NCI-H1105 treated with DMSO at 0.1 percent for 48 hours (cell line): Measurements from ENCODE around the gene TMTC1.

Experiments
- DNase-seq: peaks from one replicate; lab custom pipeline; 2025; lab: John Stamatoyannopoulos, UW

Gene TMTC1

DNA sequence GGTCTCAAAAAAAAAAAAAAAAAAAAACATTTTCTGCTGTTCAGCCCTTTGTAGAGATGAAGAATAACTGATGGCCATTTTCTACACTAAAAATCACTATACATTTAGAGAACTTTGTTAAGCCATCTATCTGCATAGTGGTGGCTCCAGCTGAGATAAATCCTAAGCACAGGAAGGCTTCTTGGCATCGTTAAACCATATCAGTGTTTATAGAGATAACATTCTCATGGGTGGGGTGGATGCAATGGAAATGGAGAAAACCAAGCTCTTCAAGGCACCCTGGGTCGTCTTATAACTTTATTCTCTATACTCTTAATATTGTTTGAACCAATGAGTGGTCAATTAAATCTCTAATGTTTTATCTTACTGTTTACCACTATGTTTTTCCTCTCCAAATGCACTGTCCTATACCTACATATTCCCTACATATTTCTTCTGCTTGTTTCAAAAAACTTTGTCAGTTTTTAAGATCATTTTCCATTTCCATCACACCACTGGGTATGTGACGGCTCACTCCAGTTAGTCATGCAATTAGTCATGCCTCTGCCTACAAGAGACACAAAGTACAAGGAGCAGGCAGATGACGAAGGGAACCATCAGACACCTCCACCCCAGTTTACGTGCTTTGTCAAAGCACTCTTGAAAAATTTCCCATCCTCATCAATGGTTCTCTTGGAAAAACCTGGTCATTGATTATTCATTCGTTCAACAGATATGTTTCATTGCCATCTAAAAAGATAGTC lies 166.9 kb downstream of the TMTC1 start:
- DNase-seq, result no peak

DNA sequence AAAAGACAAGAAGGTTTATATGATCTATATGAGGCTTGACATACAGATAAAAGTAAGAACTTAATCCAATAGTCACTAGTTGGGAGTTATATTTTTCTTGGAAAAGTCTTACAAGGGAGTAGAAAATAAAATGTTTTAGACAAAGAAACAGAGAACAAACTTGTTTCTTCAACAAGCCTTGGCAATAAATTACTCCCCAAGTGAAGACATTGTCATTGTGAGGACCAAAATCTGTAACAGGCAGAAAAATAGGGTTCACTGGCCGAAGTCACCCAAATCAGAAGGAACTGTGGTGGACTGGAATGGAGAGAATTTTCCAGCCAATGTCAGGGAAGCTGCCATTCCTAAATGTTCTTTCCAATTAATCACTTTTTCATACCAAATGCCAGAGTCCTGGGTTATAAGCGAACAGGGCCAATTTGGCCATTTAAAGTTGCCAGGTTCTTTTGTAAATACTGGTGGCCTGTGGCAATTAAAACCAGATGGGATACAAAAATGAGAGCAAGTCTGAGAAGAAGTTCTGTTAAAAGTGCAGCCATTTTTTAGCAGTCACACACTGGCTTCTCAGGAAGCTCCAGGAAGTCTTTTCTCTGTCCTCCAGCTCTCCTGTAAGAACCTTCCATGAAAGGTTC lies 168.9 kb downstream of the TMTC1 start:
- no peak for DNase-seq

DNA sequence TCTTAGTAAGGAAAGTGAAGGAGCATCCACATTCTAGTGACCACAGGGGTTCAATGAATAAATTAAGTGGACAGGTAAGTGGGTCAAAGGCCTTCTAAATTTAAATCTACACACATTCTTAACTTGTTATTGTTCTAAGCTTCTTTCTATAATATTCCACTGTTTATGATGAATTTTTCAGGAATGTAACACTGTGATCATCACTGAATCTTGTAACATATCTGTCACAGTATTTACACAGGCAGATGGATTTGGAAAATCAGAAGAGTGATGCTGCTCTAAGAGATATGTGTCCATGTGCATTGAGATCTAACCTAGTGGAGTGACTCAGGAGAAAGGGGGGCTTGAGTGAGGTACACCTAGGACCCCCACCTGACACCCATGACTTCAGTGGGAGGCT lies 170.8 kb downstream of the TMTC1 start:
- DNase-seq, result no peak

DNA sequence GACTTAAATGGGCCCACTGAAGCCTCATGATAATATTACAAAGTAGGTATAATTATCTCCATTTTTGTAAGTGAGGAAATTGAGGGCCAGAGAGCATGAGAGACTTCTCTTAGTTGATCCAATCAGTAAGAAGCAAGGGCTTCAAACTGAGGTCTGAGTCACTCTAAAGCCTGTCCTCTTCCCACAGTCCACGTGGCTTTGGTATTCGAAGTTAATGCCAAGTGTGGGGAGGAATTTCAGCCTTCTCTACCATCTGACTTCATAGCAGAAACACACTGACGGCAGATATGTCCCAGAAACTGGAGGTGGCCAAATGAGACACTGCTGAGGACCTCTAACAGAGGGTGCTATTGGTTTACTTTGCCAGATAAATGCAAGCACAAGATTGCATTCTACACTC lies 171.8 kb downstream of the TMTC1 start:
- DNase-seq, result no peak

DNA sequence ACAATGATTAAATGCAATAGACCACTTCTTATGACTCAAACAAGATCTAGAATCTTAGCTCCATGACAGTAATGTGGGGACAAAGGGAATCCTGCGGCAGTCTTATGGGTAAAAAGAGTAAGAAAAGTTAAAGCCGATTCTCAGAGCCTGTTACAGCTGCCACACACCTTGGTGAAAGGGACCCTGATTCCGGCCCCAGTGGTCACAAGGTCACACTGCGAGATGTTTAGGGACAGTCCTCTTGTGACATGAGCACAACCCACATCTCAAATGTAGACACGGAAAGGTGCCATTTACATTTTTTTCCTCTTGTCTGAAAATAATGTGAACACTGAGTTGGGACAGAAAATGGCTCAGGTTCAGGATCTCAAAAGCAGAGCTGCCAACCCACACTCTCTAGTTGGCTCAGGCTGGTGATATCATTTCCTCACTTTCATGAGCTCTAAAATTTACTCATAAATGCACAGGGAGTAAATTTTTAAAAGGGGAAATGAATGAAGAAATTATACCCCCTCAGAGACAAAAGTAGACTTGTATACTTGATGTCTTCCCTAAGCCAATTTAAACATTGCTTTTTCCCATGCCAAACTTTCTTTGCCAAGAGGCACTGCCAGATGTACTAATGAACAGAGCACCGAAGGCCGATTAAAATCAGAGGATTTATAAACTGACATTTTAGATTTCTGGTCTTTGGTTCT lies 173.1 kb downstream of the TMTC1 start:
- DNase-seq, result no peak

DNA sequence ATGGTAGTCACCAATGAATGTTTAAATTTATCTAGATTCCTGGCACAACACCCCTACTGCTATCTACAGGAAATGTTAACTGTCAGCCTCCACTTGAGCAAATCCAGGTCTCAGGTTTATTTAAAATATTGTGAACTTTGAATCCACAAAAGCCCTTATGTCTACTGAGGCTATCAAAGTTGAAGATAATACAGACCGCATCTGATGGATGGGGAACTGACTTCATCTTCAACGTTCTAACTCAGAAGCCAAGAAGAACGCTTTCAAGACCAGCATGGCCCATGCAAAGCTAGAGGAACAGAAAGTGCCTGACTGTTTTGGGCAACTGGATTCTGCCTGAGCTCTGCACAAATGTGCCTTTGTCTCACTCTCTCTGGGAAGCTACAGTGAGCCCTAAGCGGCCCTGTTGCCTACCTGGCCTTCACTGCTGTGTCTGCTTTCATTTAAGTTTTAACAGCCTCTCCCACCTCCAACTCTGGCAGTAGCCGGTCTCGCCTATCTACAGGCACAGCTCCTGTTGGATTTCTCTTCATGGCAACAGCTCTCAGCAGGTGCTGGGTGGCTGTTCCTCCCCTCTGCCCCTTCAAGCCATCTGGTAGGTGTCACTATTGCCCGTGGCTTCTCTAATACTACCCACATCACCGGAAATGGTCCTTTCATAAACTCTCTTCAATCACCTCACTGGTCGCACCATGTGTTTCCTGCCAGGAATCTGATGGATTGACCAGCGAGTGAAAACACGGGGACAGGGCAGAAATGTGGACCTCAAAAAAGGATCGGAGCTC lies 174.1 kb downstream of the TMTC1 start:
- no peak for DNase-seq

DNA sequence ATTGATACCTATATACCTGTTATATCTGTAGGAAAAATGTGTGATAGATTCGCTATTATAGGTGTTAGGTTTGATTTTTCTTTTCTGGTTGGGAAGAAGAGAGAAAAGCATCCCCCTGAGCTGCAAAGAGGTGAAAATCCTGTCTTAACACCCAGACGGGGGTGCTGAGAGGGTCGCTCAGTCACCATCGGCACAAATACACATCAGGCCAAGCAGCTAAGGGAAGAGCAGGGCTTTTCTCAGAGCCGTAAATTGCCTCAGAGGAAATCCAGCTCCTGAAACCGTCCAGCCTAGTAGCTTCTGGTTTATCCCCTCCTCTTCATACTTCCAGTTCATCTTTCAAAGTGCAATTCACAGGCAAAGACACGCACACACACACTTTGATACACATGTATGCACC lies 175.2 kb downstream of the TMTC1 start:
- DNase-seq, result no peak

DNA sequence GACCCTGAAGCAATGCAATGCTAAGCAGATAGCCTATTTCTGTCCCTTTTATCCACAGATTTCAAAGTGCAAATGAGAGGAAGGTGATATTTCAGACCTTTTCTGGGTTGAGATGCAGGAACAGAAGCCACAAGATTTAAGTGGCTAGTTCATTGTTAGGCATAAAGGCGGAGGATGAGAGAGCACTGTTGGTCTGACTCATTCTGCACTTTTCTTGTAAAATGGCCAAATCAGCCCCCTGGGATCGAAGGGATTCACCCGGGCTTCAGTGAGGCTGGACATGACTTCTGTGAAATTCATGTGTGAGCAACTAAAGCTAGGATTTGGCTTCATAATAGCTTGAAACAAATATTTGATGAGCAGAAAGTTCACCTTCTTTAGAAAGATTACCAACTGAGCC lies 184.4 kb downstream of the TMTC1 start:
- no peak for DNase-seq

DNA sequence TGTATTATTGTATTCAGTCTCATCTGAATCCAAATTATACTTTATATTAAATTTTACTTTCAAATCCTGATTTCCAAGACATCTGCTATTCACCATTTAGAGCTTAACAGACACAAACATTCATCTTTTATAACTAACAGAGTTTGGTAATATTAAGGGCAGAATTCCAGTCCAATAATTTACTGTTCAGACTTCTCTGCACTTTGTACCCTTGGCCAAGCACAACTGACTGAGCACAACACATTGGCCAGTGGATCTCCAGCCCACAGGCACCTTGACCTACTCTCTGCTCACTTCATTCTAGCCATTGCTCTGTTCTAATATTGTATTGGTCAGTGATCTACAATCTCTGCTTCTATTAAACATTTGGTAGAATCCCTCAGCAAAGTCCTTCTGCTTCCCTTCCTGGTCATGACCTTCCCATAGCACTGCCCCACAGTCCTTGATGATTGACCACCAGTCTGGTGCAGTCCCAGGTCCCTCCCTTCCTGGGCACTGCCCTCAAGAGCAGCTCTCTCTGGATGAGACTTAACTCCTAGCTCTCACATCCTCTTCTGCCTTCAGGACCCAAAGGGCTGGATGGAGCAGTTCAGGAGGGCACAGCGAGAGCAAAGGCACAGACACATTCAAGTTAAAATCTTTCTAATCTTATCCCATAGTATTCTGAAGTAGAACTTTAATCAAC lies 188.5 kb downstream of the TMTC1 start:
- no peak for DNase-seq

DNA sequence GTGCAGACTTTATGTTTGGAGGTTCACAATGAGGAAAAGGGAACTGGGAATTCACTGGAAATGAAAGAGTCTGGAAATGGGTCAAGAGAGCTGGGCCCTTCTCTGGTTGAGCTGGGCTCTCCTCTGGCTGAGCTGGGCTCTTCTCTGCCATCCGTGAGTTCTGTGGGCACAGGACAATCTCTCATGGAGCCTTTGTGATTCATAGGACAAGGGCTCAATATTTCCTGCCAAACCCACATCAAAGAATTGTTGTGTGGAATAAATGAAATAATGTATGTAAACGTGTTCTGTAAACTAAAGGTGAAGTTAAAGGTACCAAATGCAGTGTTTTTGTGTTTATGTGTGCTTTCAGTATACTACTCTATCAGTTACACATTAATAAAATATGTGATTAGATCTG lies 190.7 kb downstream of the TMTC1 start:
- no peak for DNase-seq

DNA sequence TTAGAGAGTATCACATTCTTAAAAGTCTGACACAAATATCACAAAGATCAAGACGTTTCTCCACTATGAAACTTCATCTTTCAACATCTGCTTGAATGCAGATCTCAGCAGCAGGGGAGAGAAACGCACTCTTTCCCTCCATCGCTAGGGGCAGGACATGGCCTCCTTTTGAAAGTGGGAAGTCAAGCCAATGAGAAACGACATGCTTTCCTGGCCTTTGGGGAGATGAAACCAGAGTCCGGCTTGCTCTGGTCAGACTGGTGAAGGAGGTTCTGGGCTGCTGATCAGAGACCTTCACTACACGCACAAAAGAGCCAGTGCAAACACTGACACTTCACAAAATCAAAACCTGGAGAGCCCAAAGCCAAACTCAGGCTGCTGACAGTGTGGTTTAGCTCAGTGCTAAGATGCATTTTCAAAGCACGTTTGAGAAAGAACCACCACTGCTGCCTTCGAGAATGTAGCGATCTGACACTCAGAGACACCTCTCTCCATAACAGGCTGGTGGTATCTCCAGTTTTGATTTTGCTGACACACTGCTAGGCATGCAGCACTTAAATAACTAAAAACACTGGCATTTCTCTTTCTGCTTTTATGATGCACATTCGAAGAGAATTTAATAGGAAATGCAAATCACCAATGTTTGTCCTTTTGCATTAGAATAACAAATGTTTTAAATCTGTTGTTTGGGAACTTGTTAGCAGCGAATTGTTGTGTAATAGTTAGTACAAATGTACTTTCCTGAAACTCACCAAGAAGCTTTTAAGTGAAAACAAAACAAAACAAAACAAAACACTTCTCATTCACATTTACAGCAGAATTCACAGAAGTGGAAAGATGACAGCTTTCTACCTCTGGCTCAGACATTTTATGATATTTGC lies 192.4 kb downstream of the TMTC1 start:
- no peak for DNase-seq

DNA sequence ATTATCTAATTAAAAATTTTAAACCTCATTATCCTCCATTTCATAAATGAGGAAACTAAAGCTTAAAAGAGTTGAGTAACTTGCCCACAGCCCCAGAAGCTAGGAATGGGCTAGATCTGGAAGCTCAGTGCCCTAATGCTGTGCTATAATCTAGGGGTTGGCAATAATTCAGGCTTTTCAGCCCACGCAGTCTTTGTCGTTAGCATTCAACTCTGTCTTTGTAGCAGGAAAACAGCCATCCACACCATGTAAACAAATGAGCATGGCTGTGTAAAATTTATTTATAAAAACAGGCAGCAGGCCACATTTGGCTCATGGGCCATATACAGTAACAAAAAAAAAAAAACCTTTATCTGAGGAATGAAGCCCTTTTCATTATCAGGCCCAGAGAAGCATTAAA lies 193.9 kb downstream of the TMTC1 start:
- no peak for DNase-seq

DNA sequence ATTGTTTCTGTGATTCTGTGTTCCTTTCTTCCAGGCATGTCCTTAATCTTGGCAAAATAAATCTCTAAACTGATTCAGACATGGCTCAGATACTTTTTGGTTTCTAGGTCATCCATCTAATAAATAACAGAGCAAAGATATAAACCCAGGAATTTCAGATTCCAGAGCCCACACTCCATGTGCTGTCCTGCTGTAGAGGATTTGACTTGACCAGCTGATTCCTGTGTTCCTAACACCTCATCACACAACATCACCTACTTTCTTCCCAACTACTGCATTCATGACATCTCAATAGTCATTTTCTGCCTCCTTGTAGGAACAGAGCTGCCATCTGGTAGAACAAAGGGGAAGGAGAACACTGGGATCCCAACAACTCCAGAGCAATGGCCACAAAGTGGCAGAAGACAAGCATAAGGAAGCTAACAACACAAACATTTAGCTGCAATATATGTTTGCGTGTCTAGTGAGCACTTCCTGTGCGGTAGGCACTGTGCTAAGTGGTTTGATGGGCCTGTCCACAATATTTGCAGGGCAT lies 194.4 kb downstream of the TMTC1 start:
- DNase-seq, result no peak

DNA sequence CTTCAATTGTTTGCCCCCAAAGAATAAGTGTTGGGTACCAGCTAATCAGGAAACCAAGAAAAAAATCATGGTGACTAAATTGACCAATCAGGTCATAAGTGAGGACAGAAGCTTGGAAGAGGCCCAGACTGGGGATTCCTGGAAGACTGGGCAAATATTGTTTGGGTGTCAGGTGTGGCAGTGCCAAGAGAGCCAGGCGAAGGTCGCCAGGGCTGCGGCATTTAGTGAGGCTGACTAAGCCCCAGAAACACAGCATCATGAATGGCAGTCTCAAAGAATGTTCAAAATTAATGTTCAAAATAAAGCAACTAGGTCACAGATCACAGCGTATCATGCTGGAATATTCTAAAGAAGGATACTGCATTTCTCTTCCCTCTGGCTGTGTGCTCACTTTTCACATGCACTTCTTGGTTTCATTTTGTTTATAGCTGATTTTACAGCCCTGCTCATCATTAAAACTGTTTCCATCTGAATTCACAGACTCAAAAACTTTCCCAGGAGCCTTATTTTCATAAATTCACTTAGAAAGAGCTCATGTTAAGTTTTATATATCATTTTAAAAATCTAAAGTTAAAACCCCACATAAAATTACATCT lies 201.0 kb downstream of the TMTC1 start:
- DNase-seq, result no peak

DNA sequence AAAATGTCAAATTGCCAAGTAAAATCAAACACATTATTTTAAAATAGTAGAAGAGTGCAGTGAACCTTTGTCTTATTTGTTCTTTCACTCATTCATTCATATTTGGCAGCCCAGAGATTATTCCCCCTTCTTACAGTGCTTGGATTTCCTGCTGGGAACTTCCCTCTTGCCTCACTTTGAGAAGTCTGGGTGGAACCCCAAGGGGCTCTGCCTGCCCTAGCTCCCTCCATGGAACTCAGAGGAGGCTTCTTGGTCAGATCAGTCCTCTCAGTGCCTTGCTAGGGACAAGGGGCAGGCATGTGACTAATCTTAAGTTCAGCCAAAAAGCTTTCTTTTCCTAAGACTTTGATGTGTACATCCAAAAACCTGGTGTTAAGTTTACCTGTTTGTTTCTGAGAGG lies 201.6 kb downstream of the TMTC1 start:
- no peak for DNase-seq

DNA sequence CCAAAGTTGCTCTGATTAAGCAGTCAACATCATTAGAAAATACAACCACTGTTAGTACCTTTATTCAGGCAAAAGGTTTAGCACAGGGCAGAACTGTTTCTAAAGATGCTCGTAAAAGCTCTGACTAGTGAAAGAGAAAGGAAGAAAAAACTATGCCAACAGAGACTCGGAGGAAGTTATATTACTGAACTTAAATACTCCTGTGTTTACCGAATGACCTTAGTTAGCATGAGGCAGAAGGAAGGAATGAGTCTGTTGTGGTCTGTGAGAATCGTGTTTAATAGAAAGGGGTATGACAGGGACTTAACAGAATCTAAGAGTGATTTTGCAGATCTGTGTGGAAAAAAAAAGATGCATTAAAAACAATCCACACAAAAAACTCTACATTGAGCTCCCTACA lies 202.1 kb downstream of the TMTC1 start:
- no peak for DNase-seq

DNA sequence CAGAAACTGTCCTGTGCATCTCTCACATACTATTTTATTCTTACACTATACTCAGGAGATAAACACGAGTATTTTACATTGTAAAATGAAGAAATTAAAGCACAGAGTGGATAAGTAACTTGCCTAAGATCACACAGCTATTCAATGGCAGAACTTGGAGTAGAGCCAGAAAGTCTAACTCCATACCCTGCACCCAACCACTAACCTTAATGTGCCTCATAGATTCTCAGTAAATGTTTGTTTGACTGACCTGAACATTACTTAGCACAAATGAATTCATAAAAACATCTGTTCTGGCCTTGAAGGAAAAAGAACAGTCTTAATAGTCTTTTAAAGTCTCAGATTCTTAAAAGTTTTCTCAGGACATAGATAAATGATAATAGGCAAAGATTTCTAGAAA lies 202.8 kb downstream of the TMTC1 start:
- DNase-seq, result no peak

DNA sequence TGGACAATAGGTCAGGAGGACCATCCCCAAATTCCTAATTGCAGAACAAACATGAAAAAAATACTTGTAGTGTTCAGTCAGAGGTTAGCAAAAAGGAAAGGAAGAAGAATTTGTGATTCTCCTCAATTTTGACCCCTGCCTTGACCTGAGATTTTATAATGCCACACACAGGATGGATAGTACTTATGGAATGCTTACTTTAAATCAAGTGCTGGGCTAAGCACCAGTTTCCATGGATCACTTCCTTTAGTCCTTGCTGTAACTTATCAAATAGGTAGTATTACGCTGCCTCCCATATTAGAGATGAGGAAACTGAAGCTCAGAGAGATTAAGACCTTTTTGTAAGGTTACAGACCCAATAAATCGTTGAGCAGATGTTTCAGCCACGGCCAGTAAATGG lies 205.0 kb downstream of the TMTC1 start:
- DNase-seq, result no peak

DNA sequence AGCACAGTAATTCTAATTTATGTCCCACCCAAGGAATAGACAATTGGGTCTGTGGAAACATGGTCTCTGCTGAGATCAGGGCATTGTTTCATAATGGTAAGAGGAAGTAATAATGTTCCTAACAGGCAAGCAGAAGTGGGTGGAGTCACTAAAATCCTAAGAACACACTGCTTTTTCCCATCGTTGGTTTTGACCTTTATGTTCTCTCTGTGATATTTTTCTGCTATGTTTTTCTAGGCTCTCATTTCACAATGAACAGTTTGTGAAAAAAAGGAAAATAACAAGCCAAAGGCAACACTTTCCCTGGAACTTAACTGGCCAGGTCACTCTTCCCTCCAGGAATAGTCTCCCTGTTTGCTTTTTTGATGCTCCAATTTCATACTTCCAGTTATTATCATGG lies 205.7 kb downstream of the TMTC1 start:
- no peak for DNase-seq

DNA sequence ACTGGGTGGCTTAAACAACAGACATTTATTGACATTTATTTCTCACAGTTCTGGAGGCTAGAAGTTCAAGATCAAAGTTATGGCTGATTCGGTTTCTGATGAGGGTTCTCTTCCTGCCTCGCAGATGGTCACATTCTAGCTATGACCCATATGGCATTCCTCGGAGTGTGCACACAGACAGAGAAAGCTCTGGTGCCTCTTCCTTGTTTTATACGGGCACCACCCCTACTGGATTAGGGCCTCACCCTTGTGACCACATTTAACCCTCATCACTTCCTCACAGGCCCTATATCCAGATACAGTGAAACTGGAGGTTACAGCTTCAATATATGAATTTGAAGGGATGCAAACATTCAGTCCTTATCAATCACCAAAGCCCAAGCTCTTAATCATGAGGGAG lies 209.2 kb downstream of the TMTC1 start:
- DNase-seq, result no peak
